IPS-20b (cell line): Measurements from ENCODE around the gene DENND1A.

Source experiments
- H3K27ac ChIP-seq: one replicate; pipeline ENCODE4 v1.5.1; 2013; ENCODE audit warnings: low read length
- H3K27me3 ChIP-seq: 2 replicates; pipeline ENCODE4 v1.6.1; 2013; ENCODE audit warnings: mild to moderate bottlenecking, low read length, inconsistent platforms; ENCODE audit not compliant: insufficient read depth
- H3K36me3 ChIP-seq: 2 replicates; pipeline ENCODE4 v1.6.1; 2013; ENCODE audit warnings: low read depth, mild to moderate bottlenecking, inconsistent platforms, low read length, moderate library complexity; ENCODE audit not compliant: insufficient read depth
- H3K4me1 ChIP-seq: 2 replicates; pipeline ENCODE4 v1.6.1; 2013; ENCODE audit warnings: mild to moderate bottlenecking, control low read depth, inconsistent platforms, low read length, moderate library complexity; ENCODE audit not compliant: insufficient read depth
- H3K4me3 ChIP-seq: 2 replicates; pipeline ENCODE4 v1.5.1; 2013; ENCODE audit warnings: mild to moderate bottlenecking, low read length, inconsistent platforms
- H3K9ac ChIP-seq: 2 replicates; pipeline ENCODE4 v1.6.1; 2013; ENCODE audit warnings: low read depth, mild to moderate bottlenecking, inconsistent platforms, low read length, moderate library complexity
- H3K9me3 ChIP-seq: 2 replicates; pipeline ENCODE4 v1.6.1; 2013; ENCODE audit warnings: mild to moderate bottlenecking, low read depth, low read length, inconsistent platforms; ENCODE audit not compliant: insufficient read depth

Gene DENND1A

GRCh38 chr9:123652416-123652815 is 277.5 kb downstream of the DENND1A start:
- Histone ChIP-seq H3K9me3 (no peaks in the 10 kb centered on the region), H3K9ac (no peak overlapping the region), H3K36me3 (no peaks in the 10 kb centered on the region)

GRCh38 chr9:123651871-123652270 is 278.1 kb downstream of the DENND1A start:
- Histone ChIP-seq H3K27me3 (no peaks in the 10 kb centered on the region), H3K9me3 (no peaks in the 10 kb centered on the region), H3K9ac (no peak overlapping the region), H3K36me3 (no peaks in the 10 kb centered on the region), H3K4me1 (no peaks in the 10 kb centered on the region), H3K27ac (no peak overlapping the region), H3K4me3 (no peak overlapping the region)

More at GRCh38 chr9:123652416-123652815, 277.5 kb downstream of the DENND1A start:
- Histone ChIP-seq H3K27ac (no peak overlapping the region), H3K4me3 (no peak overlapping the region), H3K27me3 (no peaks in the 10 kb centered on the region), H3K4me1 (peaks cover under 1% of the 10 kb centered on the region; the same call in 1 of the 2 replicates)

GRCh38 chr9:123651273-123651672 is 278.7 kb downstream of the DENND1A start:
- Histone ChIP-seq H3K9me3 (no peaks in the 10 kb centered on the region), H3K4me1 (no peaks in the 10 kb centered on the region), H3K9ac (no peak overlapping the region), H3K36me3 (no peaks in the 10 kb centered on the region), H3K4me3 (no peak overlapping the region), H3K27ac (no peak overlapping the region), H3K27me3 (no peaks in the 10 kb centered on the region)

GRCh38 chr9:123649909-123650308 is 280.0 kb downstream of the DENND1A start:
- Histone ChIP-seq H3K27me3 (no peaks in the 10 kb centered on the region), H3K9ac (no peak overlapping the region), H3K4me3 (no peak overlapping the region), H3K9me3 (no peaks in the 10 kb centered on the region), H3K4me1 (peaks cover 7% of the 10 kb centered on the region; the same call in 1 of the 2 replicates), H3K27ac (no peak overlapping the region), H3K36me3 (no peaks in the 10 kb centered on the region)

GRCh38 chr9:123647145-123647544 is 282.8 kb downstream of the DENND1A start:
- Histone ChIP-seq H3K27ac (no peak overlapping the region), H3K4me3 (no peak overlapping the region), H3K4me1 (peaks cover 8% of the 10 kb centered on the region; the same call in 1 of the 2 replicates), H3K27me3 (no peaks in the 10 kb centered on the region), H3K9me3 (no peaks in the 10 kb centered on the region), H3K36me3 (no peaks in the 10 kb centered on the region), H3K9ac (no peak overlapping the region)

- Histone ChIP-seq H3K4me1 (peaks cover 8% of the 10 kb centered on the region; the same call in 1 of the 2 replicates), H3K9me3 (no peaks in the 10 kb centered on the region), H3K9ac (no peak overlapping the region), H3K27me3 (no peaks in the 10 kb centered on the region), H3K36me3 (no peaks in the 10 kb centered on the region), H3K4me3 (no peak overlapping the region), H3K27ac (no peak overlapping the region)
These were observed 284.2 kb downstream of the DENND1A start for GRCh38 chr9:123645762-123646161.

- Histone ChIP-seq H3K9me3 (no peaks in the 10 kb centered on the region), H3K36me3 (no peaks in the 10 kb centered on the region), H3K27me3 (no peaks in the 10 kb centered on the region), H3K4me1 (peaks cover 8% of the 10 kb centered on the region; the same call in 1 of the 2 replicates), H3K4me3 (no peak overlapping the region), H3K27ac (no peak overlapping the region), H3K9ac (no peak overlapping the region)
These were observed 284.8 kb downstream of the DENND1A start for GRCh38 chr9:123645126-123645525.

- Histone ChIP-seq H3K4me3 (no peak overlapping the region), H3K9ac (no peak overlapping the region), H3K36me3 (no peaks in the 10 kb centered on the region), H3K9me3 (no peaks in the 10 kb centered on the region), H3K27ac (no peak overlapping the region), H3K27me3 (no peaks in the 10 kb centered on the region), H3K4me1 (peaks cover 8% of the 10 kb centered on the region; the same call in 1 of the 2 replicates)
These were observed 286.4 kb downstream of the DENND1A start for GRCh38 chr9:123643518-123643917.

- Histone ChIP-seq H3K9ac (no peak overlapping the region), H3K4me1 (peaks cover 8% of the 10 kb centered on the region; the same call in 1 of the 2 replicates), H3K27ac (no peak overlapping the region), H3K27me3 (no peaks in the 10 kb centered on the region), H3K9me3 (no peaks in the 10 kb centered on the region), H3K36me3 (no peaks in the 10 kb centered on the region), H3K4me3 (no peak overlapping the region)
These were observed 287.3 kb downstream of the DENND1A start for GRCh38 chr9:123642291-123643278.

- Histone ChIP-seq H3K27ac (no peak overlapping the region), H3K4me1 (peaks cover 8% of the 10 kb centered on the region; the same call in 1 of the 2 replicates), H3K9me3 (no peaks in the 10 kb centered on the region), H3K4me3 (no peak overlapping the region), H3K9ac (no peak overlapping the region), H3K27me3 (no peaks in the 10 kb centered on the region), H3K36me3 (no peaks in the 10 kb centered on the region)
These were observed 289.1 kb downstream of the DENND1A start for GRCh38 chr9:123640792-123641222.

- no peaks in the 10 kb centered on the region for H3K9me3 ChIP-seq
- H3K27ac ChIP-seq = no peak overlapping the region
- H3K9ac ChIP-seq = no peak overlapping the region
- H3K4me3 ChIP-seq = no peak overlapping the region
- H3K27me3 ChIP-seq = no peaks in the 10 kb centered on the region
- no peaks in the 10 kb centered on the region for H3K36me3 ChIP-seq
- H3K4me1 ChIP-seq = no peaks in the 10 kb centered on the region
These were observed 290.2 kb downstream of the DENND1A start for GRCh38 chr9:123639743-123640142.
